B cell (primary cell): Measurements from ENCODE around the gene ELAVL3. TPM values are rescaled to one million over a fixed set of nuclear protein-coding genes. Genes with fewer than 3 reads are reported as not detected.

ENCODE experiments used
- ATAC-seq: fragments of 200-7000 bp; cut with Tn5 transposase; one replicate; pipeline ENCODE4 v1.10.0; 2021; ENCODE audit warnings: low read depth, mild to moderate bottlenecking, moderate number of reproducible peaks, moderate library complexity
- CTCF ChIA-PET: fragments of 350-600 bp; sonication (Branson Sonifier 250); formaldehyde crosslinking; loops from one replicate; lab custom pipeline; 2021; ENCODE audit warnings: antibody characterized with exemption, inconsistent platforms; lab: Charles Lee
- POLR2A ChIA-PET: fragments of 350-600 bp; sonication (Branson Sonifier 250); formaldehyde crosslinking; loops from one replicate; lab custom pipeline; 2021; ENCODE audit warnings: antibody characterized with exemption; lab: Charles Lee
- DNase-seq: peaks from one replicate; pipeline ENCODE4 v3.0.0; 2013
- H2AFZ ChIP-seq: 2 replicates; pipeline ENCODE4 v1.6.1; 2012; ENCODE audit warnings: mild to moderate bottlenecking, low read depth, low read length; ENCODE audit not compliant: insufficient read depth, poor library complexity, severe bottlenecking
- H3K27ac ChIP-seq, 2 donors: 1 replicate in 1 of 2; 2 replicates in 1 of 2; pipeline ENCODE4 v1.5.1; 2012 to 2013; ENCODE audit warnings: low read length in 2 of 2, mild to moderate bottlenecking in 2 of 2, moderate library complexity in 1 of 2
- H3K27me3 ChIP-seq, 4 experiments: fragments of 200-600 bp in 1 of 4; sonication (generic) in 1 of 4; replicated peaks in 1 of 4; 1 replicate in 2 of 4; 2 replicates in 2 of 4; pipeline versions ENCODE4 v1.6.1 to v1.7.0; 2013 to 2016; ENCODE audit warnings: low read length in 3 of 4, mild to moderate bottlenecking in 2 of 4, mixed read lengths in 1 of 4, moderate library complexity in 1 of 4; ENCODE audit not compliant: insufficient read depth in 4 of 4, control insufficient read depth in 3 of 4; ENCODE audit errors: control extremely low read depth in 1 of 4
- H3K36me3 ChIP-seq, 2 experiments: replicated peaks in 1 of 2; 1 replicate in 1 of 2; 2 replicates in 1 of 2; pipeline versions ENCODE4 v1.6.1 to v1.7.1; 2013; ENCODE audit warnings: low read length in 1 of 2; ENCODE audit not compliant: insufficient read depth in 2 of 2, control insufficient read depth in 1 of 2; ENCODE audit errors: control extremely low read depth in 1 of 2, extremely low read depth in 1 of 2
- H3K4me1 ChIP-seq, 2 donors: fragments of 200-600 bp in 1 of 2; sonication (generic) in 1 of 2; 1 replicate in 1 of 2; 2 replicates in 1 of 2; pipeline versions ENCODE4 v1.5.1 to v1.6.1; 2013 to 2017; ENCODE audit warnings: low read length in 2 of 2; ENCODE audit not compliant: control insufficient read depth in 2 of 2, insufficient read depth in 2 of 2
- H3K4me2 ChIP-seq: replicated peaks from 2 replicates; pipeline ENCODE3; 2012; ENCODE audit warnings: mild to moderate bottlenecking, low read depth, low read length; ENCODE audit not compliant: poor library complexity, severe bottlenecking
- H3K4me3 ChIP-seq, 5 experiments: fragments of 200-600 bp in 1 of 5; sonication (generic) in 1 of 5; 1 replicate in 3 of 5; 2 replicates in 2 of 5; pipeline versions ENCODE4 v1.5.1 to v1.7.0; 2011 to 2016; ENCODE audit warnings: low read length in 4 of 5, mild to moderate bottlenecking in 4 of 5, low read depth in 2 of 5, control low read depth in 1 of 5, moderate library complexity in 1 of 5; ENCODE audit not compliant: insufficient read depth in 1 of 5; ENCODE audit errors: control extremely low read depth in 1 of 5, extremely low read depth in 1 of 5
- H3K79me2 ChIP-seq: fragments of 200-600 bp; sonication (generic); one replicate; pipeline ENCODE4 v1.6.0; 2016; ENCODE audit warnings: low read length; ENCODE audit not compliant: control insufficient read depth, insufficient read depth
- H3K9ac ChIP-seq: fragments of 200-600 bp; sonication (generic); 2 replicates; pipeline ENCODE4 v1.6.1; 2017; ENCODE audit warnings: mild to moderate bottlenecking, low read length, moderate library complexity
- H3K9me3 ChIP-seq, 3 donors: one replicate each; pipeline versions ENCODE4 v1.6.1 to v1.7.1; 2013; ENCODE audit warnings: low read length in 2 of 3; ENCODE audit not compliant: control insufficient read depth in 2 of 3, insufficient read depth in 1 of 3; ENCODE audit errors: control extremely low read depth in 1 of 3
- H4K20me1 ChIP-seq: 2 replicates; pipeline ENCODE4 v1.6.0; 2012; ENCODE audit warnings: mild to moderate bottlenecking, low read length; ENCODE audit not compliant: insufficient read depth, control insufficient read depth, poor library complexity, severe bottlenecking
- H3K27ac Mint-ChIP-seq: one replicate; pipeline ENCODE4 v1.8.0; 2021; ENCODE audit warnings: mixed read lengths
- H3K27me3 Mint-ChIP-seq: one replicate; pipeline ENCODE4 v1.8.0; 2021; ENCODE audit warnings: mixed read lengths
- H3K4me1 Mint-ChIP-seq: one replicate; pipeline ENCODE4 v1.8.0; 2021; ENCODE audit warnings: mixed read lengths
- H3K4me3 Mint-ChIP-seq: one replicate; pipeline ENCODE4 v1.8.0; 2021; ENCODE audit warnings: mixed read lengths
- H3K9me3 Mint-ChIP-seq: one replicate; pipeline ENCODE4 v1.8.0; 2022; ENCODE audit warnings: mixed read lengths; ENCODE audit not compliant: insufficient read depth
- EZH2 ChIP-seq: IDR thresholded peaks from 2 replicates; pipeline ENCODE4 v1.6.1; 2012; ENCODE audit warnings: borderline replicate concordance, low read depth, mild to moderate bottlenecking, moderate library complexity, low read length; ENCODE audit not compliant: insufficient read depth, poor library complexity, severe bottlenecking
- WGBS: methylation state at CpG from one replicate; pipeline ENCODE4 v1.1.5; 2013; ENCODE audit warnings: missing lambda C conversion rate; ENCODE audit not compliant: insufficient coverage; 5-methylcytosine and 5-hydroxymethylcytosine counted together
- intact Hi-C: fragments of 100-400 bp; cut with micrococcal nuclease; formaldehyde crosslinking; loops from one replicate; pipeline ENCODE4 v1.10.0; 2022
- polyA plus RNA-seq: library from polyadenylated mRNA; depleted of rRNA; stranded (reverse); fragments of >200 nt; gene quantifications from 2 replicates; pipeline ENCODE4 v1.2.3, GENCODE V29; 2012
- total RNA-seq, 2 donors: library from RNA; stranded (reverse); fragments of 120-200 nt in 1 of 2; gene quantifications; 1 replicate in 1 of 2; 2 replicates in 1 of 2; pipeline versions ENCODE4 v1.2.3 to v1.2.4, GENCODE V29; 2013 to 2022
- TF ChIP-seq, protein P1 (sequence below): fragments of 200-600 bp; IDR thresholded peaks from one replicate; pipeline ENCODE4 v1.8.0; 2022; ENCODE audit warnings: antibody characterized with exemption, mild to moderate bottlenecking

Gene ELAVL3
- total and polyA plus RNA-seq, 2 donors (not counting 1 experiment from before 2014, with no cell fraction given), result 0.01 TPM; not detected in 1

DNA sequence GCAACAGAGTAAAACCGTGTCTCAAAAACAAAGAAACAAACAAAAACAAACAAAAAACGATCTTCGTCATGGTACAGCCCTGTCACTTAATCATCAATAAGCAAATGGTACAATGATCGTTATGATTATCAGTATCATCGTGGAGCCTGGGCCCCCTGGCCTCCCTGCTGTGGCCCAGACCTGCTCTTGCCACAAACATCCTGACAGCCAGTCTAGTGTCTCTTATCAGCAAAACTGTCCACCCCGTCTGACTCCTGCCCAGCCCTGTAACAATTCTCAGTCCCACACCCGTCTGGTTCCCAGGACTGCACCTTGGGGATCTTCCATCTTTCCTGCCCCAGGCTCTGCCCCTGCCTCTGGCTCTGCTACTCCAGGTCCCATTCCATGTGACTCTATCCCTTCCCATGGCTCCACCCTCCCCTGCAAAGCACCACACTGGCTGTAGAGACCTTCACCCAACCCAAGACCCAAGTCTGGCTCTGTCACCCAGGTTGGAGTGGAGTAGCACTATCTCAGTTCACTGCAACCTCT lies 19.1 kb upstream of the ELAVL3 start:
- Mint-ChIP-seq H3K9me3 (no peaks in the 10 kb centered on the region), H3K27me3 (no peaks in the 10 kb centered on the region), H3K4me1 (peaks cover 5% of the 10 kb centered on the region), H3K4me3 (no peak overlapping the region), H3K27ac (no peak overlapping the region)
- ChIA-PET CTCF (interaction anchor here (0.6 kb wide), 1 partner anchor 797 kb away, joined by 4 read pairs; no protein-coding TSS in a partner anchor), POLR2A (no interaction called here)
- Histone ChIP-seq H3K27ac (no peak overlapping the region), H3K4me3 (no peak overlapping the region), H3K9ac (no peak overlapping the region), H3K4me2 (no peak overlapping the region), H3K9me3 (no peaks in the 10 kb centered on the region), H3K79me2 (peaks cover 3% of the 10 kb centered on the region), H4K20me1 (no peaks in the 10 kb centered on the region), H3K27me3 (no peaks in the 10 kb centered on the region), H2AFZ (no peak overlapping the region), H3K4me1 (peaks cover 5 to 6% of the 10 kb centered on the region in 2 donors), H3K36me3 (peaks cover 0 to 20% of the 10 kb centered on the region in 2 experiments)
- ATAC-seq (no peak), DNase-seq (no peak)
- TF ChIP-seq, protein P1, sequence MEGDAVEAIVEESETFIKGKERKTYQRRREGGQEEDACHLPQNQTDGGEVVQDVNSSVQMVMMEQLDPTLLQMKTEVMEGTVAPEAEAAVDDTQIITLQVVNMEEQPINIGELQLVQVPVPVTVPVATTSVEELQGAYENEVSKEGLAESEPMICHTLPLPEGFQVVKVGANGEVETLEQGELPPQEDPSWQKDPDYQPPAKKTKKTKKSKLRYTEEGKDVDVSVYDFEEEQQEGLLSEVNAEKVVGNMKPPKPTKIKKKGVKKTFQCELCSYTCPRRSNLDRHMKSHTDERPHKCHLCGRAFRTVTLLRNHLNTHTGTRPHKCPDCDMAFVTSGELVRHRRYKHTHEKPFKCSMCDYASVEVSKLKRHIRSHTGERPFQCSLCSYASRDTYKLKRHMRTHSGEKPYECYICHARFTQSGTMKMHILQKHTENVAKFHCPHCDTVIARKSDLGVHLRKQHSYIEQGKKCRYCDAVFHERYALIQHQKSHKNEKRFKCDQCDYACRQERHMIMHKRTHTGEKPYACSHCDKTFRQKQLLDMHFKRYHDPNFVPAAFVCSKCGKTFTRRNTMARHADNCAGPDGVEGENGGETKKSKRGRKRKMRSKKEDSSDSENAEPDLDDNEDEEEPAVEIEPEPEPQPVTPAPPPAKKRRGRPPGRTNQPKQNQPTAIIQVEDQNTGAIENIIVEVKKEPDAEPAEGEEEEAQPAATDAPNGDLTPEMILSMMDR, result no peak
- TF ChIP-seq EZH2, result no peak
- 92% methylated on average over 7 of the region's 7 CpGs for WGBS
- intact Hi-C loops, result no loop called here

DNA sequence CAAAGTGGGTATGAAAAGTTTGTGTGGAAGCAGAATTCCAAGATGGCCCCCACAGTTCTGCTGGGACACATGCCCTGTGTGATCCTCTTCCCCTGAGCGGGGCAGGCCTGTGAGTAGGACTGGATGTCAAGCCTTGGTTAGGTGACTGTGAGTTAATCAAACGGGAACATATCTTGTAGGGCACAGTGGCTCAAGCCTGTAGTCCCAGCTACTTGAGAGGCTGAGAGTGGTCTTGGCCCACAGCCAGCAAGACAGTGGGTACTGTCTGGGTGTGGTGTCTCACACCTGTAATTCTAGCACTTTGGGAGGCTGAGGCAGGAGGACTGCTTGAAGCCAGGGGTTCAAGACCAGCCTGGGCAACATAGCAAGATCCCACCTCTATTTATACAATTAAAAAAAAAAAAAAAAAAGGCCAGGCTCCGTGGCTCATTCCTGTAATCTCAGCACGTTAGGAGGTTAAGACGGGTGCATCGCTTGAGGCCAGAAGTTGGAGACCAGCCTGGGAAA lies 18.4 kb upstream of the ELAVL3 start:
- 94% methylated on average over 2 of the region's 6 CpGs for WGBS
- TF ChIP-seq, protein P1, result no peak
- no peak for TF ChIP-seq EZH2
- Mint-ChIP-seq H3K4me3 (no peak overlapping the region), H3K27me3 (no peaks in the 10 kb centered on the region), H3K9me3 (no peaks in the 10 kb centered on the region), H3K4me1 (no peaks in the 10 kb centered on the region), H3K27ac (no peak overlapping the region)
- H3K79me2 ChIP-seq, result peaks cover 3% of the 10 kb centered on the region
- no peaks in the 10 kb centered on the region for H3K9me3 ChIP-seq
- H2AFZ ChIP-seq, result no peak overlapping the region
- H3K4me1 ChIP-seq, result no peaks in the 10 kb centered on the region
- H4K20me1 ChIP-seq, result no peaks in the 10 kb centered on the region
- DNase-seq (no peak), ATAC-seq (no peak)
- intact Hi-C loops, result no loop called here
- no peak overlapping the region for H3K27ac ChIP-seq
- peaks cover 0 to 20% of the 10 kb centered on the region in 2 experiments for H3K36me3 ChIP-seq
- ChIA-PET CTCF (no interaction called here), POLR2A (no interaction called here)
- H3K4me3 ChIP-seq, result no peak overlapping the region
- no peak overlapping the region for H3K4me2 ChIP-seq
- H3K9ac ChIP-seq, result no peak overlapping the region
- no peaks in the 10 kb centered on the region for H3K27me3 ChIP-seq
